HG03558 (cell line): ENCODE measurements around the gene HOXB3.

ENCODE experiments used
- ATAC-seq: cut with Tn5 transposase; IDR thresholded peaks from one replicate; pipeline ENCODE4 v1.9.1; 2021; ENCODE audit warnings: moderate number of reproducible peaks; ENCODE audit not compliant: unreplicated experiment; ENCODE audit errors: extremely low read depth

Gene HOXB3

DNA sequence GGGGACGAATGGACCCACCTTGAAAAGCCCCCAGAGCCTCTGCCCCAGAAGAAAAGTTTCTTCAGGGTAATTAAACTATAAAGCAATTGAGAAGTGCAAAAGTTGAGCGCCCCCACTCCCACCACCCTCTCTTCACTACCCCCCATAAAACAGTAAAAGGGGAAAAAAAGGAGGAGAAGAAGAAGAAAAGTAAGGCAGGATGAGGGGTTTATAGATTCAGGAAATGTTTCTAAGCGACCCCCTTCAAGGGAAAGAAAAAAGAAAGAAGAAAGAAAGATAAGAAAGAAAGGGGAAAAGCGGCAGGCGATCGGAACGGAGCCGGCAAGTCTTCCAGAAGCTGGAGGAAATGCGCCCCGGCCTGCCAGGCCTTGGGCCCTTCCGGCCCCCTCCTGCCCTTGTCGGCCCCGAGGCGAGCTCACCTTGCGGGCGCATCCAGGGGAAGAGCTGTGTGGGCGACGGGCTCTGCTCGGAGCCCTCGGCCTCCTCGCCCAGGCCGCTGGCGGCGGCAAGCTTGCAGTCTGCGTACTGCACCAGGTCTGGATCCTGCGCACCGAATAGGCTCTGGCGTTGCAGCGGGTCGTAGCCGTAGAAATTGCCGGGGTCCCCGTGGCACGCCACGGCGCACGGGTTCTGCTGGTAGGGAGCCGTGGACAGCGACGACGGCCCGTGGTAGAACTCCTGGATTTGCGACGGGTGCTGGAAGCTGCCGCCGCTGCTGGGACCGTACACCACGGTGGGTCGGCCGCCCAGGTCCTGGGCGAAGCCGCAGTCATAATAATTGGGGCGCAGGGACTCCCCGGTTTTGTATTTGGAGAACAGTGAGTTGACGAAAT, 24.0 kb upstream of the HOXB3 start:
- no peak for ATAC-seq

GRCh38 chr17:48612854-48613691, 23.0 kb upstream of the HOXB3 start:
- no peak for ATAC-seq

GRCh38 chr17:48612456-48612853, 22.4 kb upstream of the HOXB3 start:
- ATAC-seq, result no peak

DNA sequence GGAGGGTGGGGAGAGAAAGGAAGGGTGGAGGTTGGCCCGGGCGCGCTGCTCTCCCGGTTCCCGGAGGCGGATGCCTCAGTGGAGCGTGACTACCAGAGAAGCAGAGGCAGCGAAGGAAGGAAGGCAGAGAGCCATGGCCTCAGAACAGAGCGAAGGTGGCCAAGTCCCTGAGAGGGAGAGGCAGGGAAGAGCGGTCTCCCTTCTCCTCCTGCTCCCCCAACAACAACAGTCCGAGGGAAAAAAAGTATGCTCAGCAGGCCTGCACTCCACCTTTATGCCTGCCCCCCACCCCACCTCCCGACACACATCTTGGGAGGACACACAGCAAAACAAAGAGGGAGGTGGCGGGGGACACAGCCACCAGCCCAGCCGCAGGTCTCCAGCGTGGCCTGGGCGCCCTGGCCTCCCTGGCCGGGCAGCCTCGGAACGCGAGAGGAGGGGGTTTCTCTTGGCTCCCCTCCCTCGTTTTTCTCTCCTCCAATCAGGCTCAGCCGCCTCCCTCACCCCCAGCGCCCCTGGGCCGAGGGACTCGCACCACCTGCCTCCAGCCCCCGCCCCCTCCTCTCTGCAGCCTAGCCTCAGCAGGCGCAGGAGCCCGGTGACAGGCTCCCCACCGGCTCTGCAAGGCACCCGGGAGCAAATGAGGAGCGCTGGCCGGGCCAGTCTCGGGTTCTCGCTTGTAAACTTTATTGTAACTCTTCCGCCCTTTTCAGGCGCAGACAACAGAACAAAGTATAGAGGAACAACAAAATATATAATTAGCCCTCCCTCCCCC, 21.8 kb upstream of the HOXB3 start:
- ATAC-seq, result no peak

DNA sequence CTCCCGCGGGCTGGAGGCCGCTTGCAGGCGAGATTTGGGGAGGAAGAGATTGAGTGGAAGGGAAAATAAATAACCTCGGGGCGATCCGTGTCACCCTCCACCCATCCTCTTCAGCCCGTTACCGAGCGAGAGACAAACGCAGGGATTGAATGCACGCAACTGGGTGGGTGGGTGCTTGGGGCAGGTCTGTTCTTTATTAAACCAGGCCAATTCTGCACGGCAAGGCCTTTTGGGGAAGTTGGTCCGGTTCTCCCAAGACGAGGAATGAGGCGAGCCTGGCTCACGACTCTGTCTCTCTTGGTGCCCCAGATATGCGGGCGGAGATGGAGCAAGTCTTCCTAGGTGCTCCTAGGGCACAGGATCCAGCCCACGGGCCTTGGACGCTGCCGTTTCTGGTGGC, 21.2 kb upstream of the HOXB3 start:
- ATAC-seq, result no peak

GRCh38 chr17:48610282-48611211, 20.5 kb upstream of the HOXB3 start, which contains the start of gene HOXB7:
Gene HOXB7 (minus strand): TSS chr17:48611017. CDS start chr17:48610918, 99 bp downstream.
- no peak for ATAC-seq

GRCh38 chr17:48609759-48610281, 19.8 kb upstream of the HOXB3 start:
- no peak for ATAC-seq

GRCh38 chr17:48609033-48609432, 19.0 kb upstream of the HOXB3 start:
- no peak for ATAC-seq

GRCh38 chr17:48608494-48608834, 18.4 kb upstream of the HOXB3 start:
- ATAC-seq, result no peak

DNA sequence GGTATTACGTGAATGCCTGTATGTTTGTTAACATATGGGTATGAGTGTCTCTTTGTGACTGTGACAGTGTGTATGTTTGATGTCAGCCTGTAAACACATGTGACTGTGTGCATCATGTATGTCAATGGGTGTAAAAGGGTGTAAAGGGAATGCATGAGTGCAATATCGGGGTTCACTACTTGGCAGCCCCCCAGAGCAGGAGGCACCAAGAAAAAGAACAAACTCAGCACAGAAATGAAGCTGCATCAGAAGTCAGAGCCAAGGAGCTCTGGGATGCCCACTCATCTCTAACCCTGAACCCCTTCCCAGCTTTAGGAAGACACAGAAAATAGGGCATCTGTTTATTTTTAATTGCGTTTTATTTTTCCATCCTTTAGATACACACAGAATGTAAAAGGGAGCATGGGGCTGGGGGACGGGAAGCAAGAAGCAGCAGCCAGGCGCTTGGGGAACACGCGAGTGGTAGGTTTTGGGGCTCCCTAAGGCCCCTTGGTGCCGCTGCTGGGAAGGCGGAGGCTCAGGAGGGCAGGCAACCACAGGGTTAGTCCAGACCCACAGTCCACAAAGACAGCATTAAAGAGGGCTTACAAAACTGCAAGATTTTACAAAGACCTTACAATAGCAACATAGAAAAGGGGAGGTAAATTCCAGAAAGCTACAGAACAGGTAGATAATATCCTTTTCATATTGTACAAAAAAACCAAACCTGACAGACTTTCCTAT, 17.0 kb upstream of the HOXB3 start:
- no peak for ATAC-seq

DNA sequence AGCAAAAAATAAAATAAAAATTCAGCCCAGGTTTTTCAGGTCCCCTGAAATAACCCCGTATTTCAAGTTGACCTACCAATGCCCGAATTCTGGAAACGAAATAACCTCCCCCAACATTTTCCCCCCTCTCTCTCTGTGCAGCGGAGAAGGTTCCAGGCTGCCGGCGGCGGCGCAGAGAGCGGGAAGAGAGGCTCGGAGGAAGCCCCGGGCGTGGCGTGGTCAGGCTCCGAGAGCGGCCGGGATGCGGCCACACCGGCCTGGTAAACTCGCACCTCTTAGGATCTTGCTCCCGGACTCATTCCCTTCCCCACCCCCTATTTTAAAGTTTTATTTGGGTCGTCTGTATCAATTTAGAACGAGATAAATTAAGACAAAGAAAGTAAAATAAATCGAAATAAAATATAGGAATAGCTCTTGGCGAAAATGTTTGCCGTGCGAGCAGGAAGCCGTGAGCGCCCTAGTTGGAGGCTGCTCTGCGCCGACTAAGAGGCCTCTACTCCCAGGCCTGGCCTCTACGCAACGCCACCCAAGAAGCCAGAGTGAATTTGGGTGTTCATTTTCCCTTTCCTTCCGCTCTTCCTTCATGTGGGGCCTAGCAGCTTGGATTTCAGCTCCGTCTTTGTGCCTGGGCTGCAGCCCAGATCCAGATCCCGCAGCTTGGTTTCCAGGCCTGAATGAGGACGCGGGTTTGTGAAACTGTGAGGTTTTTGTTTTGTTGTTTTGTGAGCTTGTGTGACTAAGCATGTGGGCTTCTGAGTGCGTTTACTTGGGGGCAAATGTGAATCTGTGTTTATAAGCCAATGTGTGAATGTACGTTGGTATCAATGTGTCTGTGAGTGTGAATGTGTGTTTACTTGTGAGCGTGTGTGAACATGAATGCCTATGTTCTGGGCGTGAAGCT, 16.2 kb upstream of the HOXB3 start:
- ATAC-seq, result no peak

GRCh38 chr17:48605409-48605919, 15.4 kb upstream of the HOXB3 start:
- ATAC-seq, result no peak

GRCh38 chr17:48604770-48605329, 14.8 kb upstream of the HOXB3 start, which contains the start of gene HOXB6:
Gene HOXB6 (minus strand): TSS chr17:48604986. CDS start chr17:48598150, 6,836 bp downstream.
- no peak for ATAC-seq

- no peak for ATAC-seq
Observed at GRCh38 chr17:48603959-48604769, 14.1 kb upstream of the HOXB3 start.

- ATAC-seq, result no peak
Observed at GRCh38 chr17:48601539-48602425, 11.7 kb upstream of the HOXB3 start.
